Measurements from ENCODE around the gene MUC2. TPM values are rescaled to one million over a fixed set of nuclear protein-coding genes. Genes with fewer than 3 reads are reported as not detected.

Gene MUC2
- total RNA-seq, 1 donor from 2014 or later, result not detected

DNA sequence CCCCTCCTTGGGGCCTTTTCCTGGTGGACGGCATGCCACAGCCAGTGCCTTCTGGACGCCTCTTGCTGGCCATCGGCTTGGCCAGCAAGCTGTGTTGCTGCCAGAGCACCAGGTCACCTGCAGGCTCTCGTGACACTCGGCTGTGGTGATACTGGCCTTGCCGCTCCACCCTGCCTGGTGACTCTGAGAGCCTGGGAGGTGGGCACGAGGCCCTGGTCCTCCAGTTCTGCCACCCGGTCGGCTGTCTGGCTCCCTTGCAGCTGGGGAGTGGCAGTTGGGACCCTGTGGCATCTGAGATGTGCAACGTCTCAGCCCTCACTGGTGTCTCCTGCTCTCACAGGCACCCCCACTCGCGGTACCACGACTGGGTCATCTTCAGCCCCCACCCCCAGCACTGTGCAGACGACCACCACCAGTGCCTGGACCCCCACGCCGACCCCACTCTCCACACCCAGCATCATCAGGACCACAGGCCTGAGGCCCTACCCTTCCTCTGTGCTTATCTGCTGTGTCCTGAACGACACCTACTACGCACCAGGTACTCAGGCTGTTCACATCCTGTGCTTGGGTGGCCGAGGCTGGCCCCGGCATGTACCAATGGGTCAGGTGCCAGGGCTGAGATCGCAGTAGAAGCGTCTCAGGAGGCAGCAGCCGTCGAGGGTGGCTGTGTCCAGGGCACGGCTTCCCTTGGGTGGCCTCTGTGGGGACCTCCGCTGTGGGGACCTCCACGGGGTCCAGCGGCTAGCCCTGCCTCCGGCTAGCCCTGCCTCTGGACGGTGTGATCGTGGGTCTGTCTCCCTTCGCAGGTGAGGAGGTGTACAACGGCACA, 26.0 kb downstream of the MUC2 start:
- H3K4me3 ChIP-seq (ENCODE audit: low read depth, low read length), result no peak overlapping the region
- no peak for DNase-seq (ENCODE audit: low read depth)
- TF ChIP-seq, protein P1, sequence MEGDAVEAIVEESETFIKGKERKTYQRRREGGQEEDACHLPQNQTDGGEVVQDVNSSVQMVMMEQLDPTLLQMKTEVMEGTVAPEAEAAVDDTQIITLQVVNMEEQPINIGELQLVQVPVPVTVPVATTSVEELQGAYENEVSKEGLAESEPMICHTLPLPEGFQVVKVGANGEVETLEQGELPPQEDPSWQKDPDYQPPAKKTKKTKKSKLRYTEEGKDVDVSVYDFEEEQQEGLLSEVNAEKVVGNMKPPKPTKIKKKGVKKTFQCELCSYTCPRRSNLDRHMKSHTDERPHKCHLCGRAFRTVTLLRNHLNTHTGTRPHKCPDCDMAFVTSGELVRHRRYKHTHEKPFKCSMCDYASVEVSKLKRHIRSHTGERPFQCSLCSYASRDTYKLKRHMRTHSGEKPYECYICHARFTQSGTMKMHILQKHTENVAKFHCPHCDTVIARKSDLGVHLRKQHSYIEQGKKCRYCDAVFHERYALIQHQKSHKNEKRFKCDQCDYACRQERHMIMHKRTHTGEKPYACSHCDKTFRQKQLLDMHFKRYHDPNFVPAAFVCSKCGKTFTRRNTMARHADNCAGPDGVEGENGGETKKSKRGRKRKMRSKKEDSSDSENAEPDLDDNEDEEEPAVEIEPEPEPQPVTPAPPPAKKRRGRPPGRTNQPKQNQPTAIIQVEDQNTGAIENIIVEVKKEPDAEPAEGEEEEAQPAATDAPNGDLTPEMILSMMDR (conservative IDR thresholded peaks at IDR 0.05; ENCODE audit: low read depth, low read length), result no peak

DNA sequence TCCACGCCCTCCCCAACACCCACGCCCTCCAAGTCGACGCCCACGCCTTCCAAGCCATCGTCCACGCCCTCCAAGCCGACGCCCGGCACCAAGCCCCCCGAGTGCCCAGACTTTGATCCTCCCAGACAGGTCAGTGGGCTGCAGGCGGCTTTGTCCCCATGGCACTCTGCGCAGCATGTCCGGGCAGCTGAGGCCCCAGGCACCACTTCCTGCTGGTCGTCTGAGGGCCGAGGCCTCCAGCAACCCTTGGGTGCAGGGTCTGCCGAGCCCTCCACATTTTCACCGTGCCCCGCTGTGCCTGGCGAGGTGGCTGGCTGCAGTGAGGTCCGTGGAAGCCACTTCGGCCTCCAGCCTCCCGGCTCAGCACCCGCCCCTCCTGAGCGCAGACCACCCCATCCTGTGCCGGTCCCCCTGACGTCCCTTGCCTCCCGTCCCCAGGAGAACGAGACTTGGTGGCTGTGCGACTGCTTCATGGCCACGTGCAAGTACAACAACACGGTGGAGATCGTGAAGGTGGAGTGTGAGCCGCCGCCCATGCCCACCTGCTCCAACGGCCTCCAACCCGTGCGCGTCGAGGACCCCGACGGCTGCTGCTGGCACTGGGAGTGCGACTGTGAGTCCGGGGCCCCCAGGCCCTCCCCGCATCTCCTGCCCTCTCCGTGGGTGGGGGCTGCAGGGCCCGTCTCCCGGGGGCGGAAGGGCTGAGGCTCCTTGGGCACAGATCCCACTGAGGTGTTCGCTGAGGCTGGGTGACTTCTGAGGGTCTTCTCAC, 26.8 kb downstream of the MUC2 start:
- TF ChIP-seq, protein P1 (conservative IDR thresholded peaks at IDR 0.05; ENCODE audit: low read depth, low read length), result no peak
- no peak for DNase-seq (ENCODE audit: low read depth)
- H3K4me3 ChIP-seq (ENCODE audit: low read depth, low read length), result no peak overlapping the region

DNA sequence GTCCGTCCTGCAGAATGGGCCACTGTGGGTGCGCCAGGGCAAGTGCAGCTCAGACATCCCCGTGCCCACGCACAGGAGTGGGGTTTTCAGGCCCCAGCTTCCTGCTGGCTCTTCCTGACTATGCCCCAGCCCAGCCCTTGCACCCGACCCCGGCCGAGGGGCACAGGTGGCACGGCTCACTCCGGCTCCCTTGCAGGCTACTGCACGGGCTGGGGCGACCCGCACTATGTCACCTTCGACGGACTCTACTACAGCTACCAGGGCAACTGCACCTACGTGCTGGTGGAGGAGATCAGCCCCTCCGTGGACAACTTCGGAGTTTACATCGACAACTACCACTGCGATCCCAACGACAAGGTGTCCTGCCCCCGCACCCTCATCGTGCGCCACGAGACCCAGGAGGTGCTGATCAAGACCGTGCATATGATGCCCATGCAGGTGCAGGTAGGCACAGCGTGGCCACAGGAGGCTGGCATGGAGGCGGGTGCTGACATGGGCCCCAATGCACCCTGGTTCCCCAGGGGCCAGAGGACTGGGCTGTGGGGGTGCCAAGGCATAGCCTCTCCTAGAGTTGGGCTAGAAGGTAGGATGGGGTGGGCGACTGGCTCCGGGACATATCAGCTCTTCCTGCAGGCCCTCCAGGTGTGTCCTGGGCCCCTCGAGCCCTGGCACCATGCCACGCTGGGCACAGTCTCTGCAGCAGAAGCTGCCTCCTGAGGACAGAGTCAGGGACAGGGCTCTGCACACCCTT, 27.7 kb downstream of the MUC2 start:
- TF ChIP-seq, protein P1 (conservative IDR thresholded peaks at IDR 0.05; ENCODE audit: low read depth, low read length), result no peak
- no peak overlapping the region for H3K4me3 ChIP-seq (ENCODE audit: low read depth, low read length)
- no peak for DNase-seq (ENCODE audit: low read depth)

DNA sequence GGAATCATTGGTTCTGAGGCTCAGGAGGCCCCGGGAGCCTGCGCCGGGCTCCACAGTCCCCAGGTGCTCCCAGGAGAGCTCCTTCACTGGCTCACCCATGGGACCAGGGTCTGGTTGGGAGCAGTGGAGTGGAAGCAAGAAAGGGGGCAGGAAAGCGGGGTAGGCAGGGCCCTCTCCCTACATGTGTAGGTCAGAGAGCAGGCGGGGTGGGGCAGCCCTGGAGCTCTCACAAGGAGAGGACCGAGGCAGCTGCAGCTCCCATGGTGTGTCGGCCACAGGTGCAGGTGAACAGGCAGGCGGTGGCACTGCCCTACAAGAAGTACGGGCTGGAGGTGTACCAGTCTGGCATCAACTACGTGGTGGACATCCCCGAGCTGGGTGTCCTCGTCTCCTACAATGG, 28.3 kb downstream of the MUC2 start:
- TF ChIP-seq, protein P1 (conservative IDR thresholded peaks at IDR 0.05; ENCODE audit: low read depth, low read length), result no peak
- no peak overlapping the region for H3K4me3 ChIP-seq (ENCODE audit: low read depth, low read length)
- DNase-seq (ENCODE audit: low read depth), result no peak

DNA sequence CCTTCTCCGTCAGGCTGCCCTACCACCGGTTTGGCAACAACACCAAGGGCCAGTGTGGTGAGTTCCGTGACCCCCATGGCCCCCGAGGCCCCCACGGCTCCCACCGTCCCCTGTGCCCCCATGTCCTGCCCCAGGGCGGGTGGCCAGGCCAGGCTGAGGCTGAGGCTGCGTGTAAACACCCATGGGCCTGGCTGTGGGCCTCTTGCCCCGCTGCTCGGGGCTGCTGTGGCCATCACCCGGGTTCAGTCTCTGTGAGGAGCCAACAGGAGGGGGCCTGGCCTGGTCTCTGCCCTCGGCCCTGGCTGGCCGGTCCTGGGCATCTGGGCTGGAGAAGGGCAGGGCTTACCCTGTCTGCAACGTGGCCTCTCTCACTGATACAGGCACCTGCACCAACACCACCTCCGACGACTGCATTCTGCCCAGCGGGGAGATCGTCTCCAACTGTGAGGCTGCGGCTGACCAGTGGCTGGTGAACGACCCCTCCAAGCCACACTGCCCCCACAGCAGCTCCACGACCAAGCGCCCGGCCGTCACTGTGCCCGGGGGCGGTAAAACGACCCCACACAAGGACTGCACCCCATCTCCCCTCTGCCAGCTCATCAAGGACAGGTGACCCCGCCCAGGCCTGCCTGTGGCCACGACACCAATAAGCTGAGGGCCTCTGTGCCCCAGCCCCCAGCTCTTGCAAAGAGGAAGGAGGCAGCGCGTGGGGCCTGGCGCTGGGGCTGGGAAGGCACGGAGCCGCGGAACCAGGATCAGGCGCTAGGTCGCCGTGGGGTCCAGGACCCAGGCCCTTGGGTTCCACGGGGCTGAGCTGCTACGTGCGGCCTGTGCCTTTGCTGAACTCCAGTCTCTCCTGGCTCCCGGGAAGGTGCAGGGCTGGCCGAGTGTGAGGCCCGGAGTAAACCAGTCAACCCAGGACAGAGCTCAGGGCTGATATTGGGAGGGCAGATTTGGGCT, 29.0 kb downstream of the MUC2 start:
- TF ChIP-seq, protein P1 (conservative IDR thresholded peaks at IDR 0.05; ENCODE audit: low read depth, low read length), result no peak
- DNase-seq (ENCODE audit: low read depth), result no peak
- no peak overlapping the region for H3K4me3 ChIP-seq (ENCODE audit: low read depth, low read length)
